K562 (cell line): Measurements from ENCODE around the gene SNX9. TPM values are rescaled to one million over a fixed set of nuclear protein-coding genes. Genes with fewer than 3 reads are reported as not detected.
A peak's percentile ranks its signal among the peaks of the same experiment; 100 is the strongest.

ENCODE experiments used
- EP400 ChIP-seq: fragments of 450-650 bp; IDR thresholded peaks from 2 replicates; pipeline ENCODE4 v1.6.1; 2017; ENCODE audit warnings: antibody characterized with exemption, mild to moderate bottlenecking, moderate library complexity
- FOXJ2 ChIP-seq: fragments of 200-800 bp; sonication (Bioruptor generic); IDR thresholded peaks from 2 replicates; pipeline ENCODE4 v1.6.1; 2016; ENCODE audit warnings: missing genetic modification characterization, missing compliant biosample characterization
- FOXK2 ChIP-seq, 2 experiments: fragments of 450-650 bp; IDR thresholded peaks in 1 of 2; conservative IDR thresholded peaks in 1 of 2; 2 replicates each; pipeline ENCODE4 v1.6.1; 2016; ENCODE audit warnings: low read depth in 2 of 2, mild to moderate bottlenecking in 1 of 2
- IFI16 ChIP-seq: fragments of 250-450 bp; sonication (Bioruptor Pico); IDR thresholded peaks from 2 replicates; pipeline ENCODE4 v2.1.2; 2022; ENCODE audit warnings: mild to moderate bottlenecking, inconsistent platforms
- MAFF ChIP-seq: IDR thresholded peaks from 2 replicates; pipeline ENCODE4 v1.6.1; 2012; ENCODE audit warnings: low read length, improper control_type of control experiment
- MAFG ChIP-seq: fragments of 450-650 bp; conservative IDR thresholded peaks from 2 replicates; pipeline ENCODE4 v1.6.1; 2016; ENCODE audit warnings: missing genetic modification characterization, missing compliant biosample characterization
- MAFK ChIP-seq: IDR thresholded peaks from 2 replicates; pipeline ENCODE4 v1.6.1; 2011; ENCODE audit warnings: low read length, improper control_type of control experiment
- NCOA2 ChIP-seq, 2 experiments: fragments of 450-650 bp; IDR thresholded peaks; 2 replicates each; pipeline ENCODE4 v1.6.1; 2018; ENCODE audit warnings: mild to moderate bottlenecking in 2 of 2, moderate library complexity in 1 of 2; ENCODE audit not compliant: partially characterized antibody in 2 of 2
- NFE2 ChIP-seq: IDR thresholded peaks from 2 replicates; pipeline ENCODE4 v1.6.1; 2014; ENCODE audit warnings: antibody characterized with exemption, low read depth
- NR2C1 ChIP-seq, 2 experiments: fragments of 450-650 bp; IDR thresholded peaks; 2 replicates each; pipeline ENCODE4 v1.6.1; 2017; ENCODE audit warnings: mild to moderate bottlenecking in 2 of 2, antibody characterized with exemption in 1 of 2, inconsistent platforms in 1 of 2, missing compliant biosample characterization in 1 of 2, missing genetic modification characterization in 1 of 2
- SMARCE1 ChIP-seq: fragments of 450-650 bp; IDR thresholded peaks from 2 replicates; pipeline ENCODE4 v1.7.1; 2016; ENCODE audit warnings: mild to moderate bottlenecking
- ZNF124 ChIP-seq: sonication (generic); formaldehyde crosslinking; IDR thresholded peaks from 2 replicates; pipeline ENCODE4 v1.8.1; 2022; ENCODE audit warnings: missing genetic modification reagents
- ZNF316 ChIP-seq: fragments of 450-650 bp; IDR thresholded peaks from 2 replicates; pipeline ENCODE4 v1.6.1; 2016
- ZNF75A ChIP-seq: fragments of 450-650 bp; formaldehyde crosslinking; IDR thresholded peaks from 2 replicates; pipeline ENCODE4 v1.4.0; 2020; ENCODE audit warnings: mild to moderate bottlenecking
- polyA plus RNA-seq, 8 experiments: library from polyadenylated mRNA; depleted of rRNA in 4 of 8; stranded (reverse) in 5 of 8; unstranded in 3 of 8; fragments of >200 nt; fragmentation: Nextera tagmentation in 2 of 8; fragmentation: Illumina TruSeq in 1 of 8; extraction: Ambion mirVana in 2 of 8; extraction: Trizol in 1 of 8; gene quantifications; 2 replicates each; pipeline versions ENCODE4 v1.2.1 to v1.2.3, GENCODE V29; 2011 to 2014; ENCODE audit warnings: inconsistent platforms in 1 of 8, missing spikeins in 1 of 8
- total RNA-seq, 7 experiments: library from RNA; depleted of rRNA in 6 of 7; stranded (reverse); fragments of >200 nt in 6 of 7; fragmentation: Illumina TruSeq in 2 of 7; extraction: Trizol in 2 of 7; gene quantifications; 2 replicates each; pipeline versions ENCODE4 v1.2.1 to v1.2.3, GENCODE V29; 2011 to 2021; ENCODE audit warnings: low replicate concordance in 1 of 7
- TF ChIP-seq, protein P1 (sequence below): IDR thresholded peaks from 2 replicates; pipeline ENCODE4 v1.6.1; 2011; ENCODE audit warnings: borderline replicate concordance, low read depth, mild to moderate bottlenecking, moderate library complexity, low read length; ENCODE audit not compliant: insufficient read depth, poor library complexity, severe bottlenecking
- TF ChIP-seq, protein P2 (sequence below), 2 experiments: fragments of 450-650 bp; IDR thresholded peaks; 2 replicates each; pipeline ENCODE4 v1.6.1; 2016; ENCODE audit warnings: mild to moderate bottlenecking in 2 of 2, borderline replicate concordance in 1 of 2, low read depth in 1 of 2, moderate library complexity in 1 of 2

The SNX9 gene
- total and polyA plus RNA-seq, 9 of the 15 experiments (the other 6 are each of a cell fraction or from before 2014, with no cell fraction given): 6.0 to 81.7 (median 57.1) TPM

DNA sequence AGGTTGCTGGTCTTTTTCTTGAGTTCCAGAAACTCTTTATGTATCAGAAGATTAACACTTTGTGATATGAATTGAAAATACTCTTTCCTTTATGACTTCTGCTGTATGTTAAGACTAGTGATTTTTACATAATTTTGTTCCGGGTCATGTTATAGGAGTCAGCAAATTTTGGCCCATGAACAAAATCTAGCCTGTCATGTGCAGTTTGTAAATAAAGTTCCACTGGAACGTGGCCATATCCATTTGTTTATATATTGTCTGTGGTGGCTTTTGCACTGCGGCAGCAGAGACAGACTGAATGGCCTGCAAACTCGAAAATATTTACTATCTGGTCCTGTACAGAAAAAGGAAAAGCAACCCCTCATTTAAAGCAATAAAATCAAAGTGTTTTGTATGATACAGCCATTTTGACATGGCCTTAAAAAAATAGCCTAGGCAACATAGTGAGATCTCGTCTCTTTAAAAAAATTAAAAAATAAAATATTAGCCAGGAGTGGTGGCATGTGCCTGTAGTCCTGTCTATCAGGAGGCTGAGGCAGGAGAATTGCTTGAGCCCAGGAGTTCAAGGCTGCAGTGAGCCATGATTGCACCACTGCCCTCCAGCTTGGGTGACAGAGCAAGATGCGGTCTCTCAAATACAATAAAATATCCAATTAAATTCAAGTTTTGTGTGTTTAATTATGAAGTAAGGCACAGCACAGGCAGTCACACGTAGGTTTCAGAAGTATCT is 36.9 kb downstream of the SNX9 start (continued):
- TF ChIP-seq NR2C1 (IDR thresholded peaks at IDR 0.05): peak; percentile 76
- peak; percentile 61; the same call in 1 of the 2 replicates for TF ChIP-seq NR2C1 (tag; IDR thresholded peaks at IDR 0.05)
- TF ChIP-seq MAFK: peak; percentile 63
- TF ChIP-seq IFI16 (CRISPR knock-in tag): no peak
- peak; percentile 70; the same call in 1 of the 2 replicates for TF ChIP-seq MAFF
- peak; percentile 94 for TF ChIP-seq ZNF316
- no peak for TF ChIP-seq SMARCE1
- peak in 1 of 2 experiments; percentile 30 for TF ChIP-seq NCOA2 (IDR thresholded peaks at IDR 0.05; ENCODE audit: partially characterized antibody in 2 of 2)
- TF ChIP-seq ZNF124 (CRISPR knock-in tag): no peak
- 0 out of 2 replicates have a peak, but pooled peaks have one; percentile 22 for TF ChIP-seq FOXJ2
- TF ChIP-seq, protein P1, sequence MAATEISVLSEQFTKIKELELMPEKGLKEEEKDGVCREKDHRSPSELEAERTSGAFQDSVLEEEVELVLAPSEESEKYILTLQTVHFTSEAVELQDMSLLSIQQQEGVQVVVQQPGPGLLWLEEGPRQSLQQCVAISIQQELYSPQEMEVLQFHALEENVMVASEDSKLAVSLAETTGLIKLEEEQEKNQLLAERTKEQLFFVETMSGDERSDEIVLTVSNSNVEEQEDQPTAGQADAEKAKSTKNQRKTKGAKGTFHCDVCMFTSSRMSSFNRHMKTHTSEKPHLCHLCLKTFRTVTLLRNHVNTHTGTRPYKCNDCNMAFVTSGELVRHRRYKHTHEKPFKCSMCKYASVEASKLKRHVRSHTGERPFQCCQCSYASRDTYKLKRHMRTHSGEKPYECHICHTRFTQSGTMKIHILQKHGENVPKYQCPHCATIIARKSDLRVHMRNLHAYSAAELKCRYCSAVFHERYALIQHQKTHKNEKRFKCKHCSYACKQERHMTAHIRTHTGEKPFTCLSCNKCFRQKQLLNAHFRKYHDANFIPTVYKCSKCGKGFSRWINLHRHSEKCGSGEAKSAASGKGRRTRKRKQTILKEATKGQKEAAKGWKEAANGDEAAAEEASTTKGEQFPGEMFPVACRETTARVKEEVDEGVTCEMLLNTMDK: no peak
- peak in 1 of 2 experiments; percentile 33; a peak in 2 of 4 replicates for TF ChIP-seq FOXK2 (conservative IDR thresholded peaks at IDR 0.05 in 1 of 2, IDR thresholded peaks at IDR 0.05 in 1 of 2; ENCODE audit: low read depth in 2 of 2)
- TF ChIP-seq ZNF75A (CRISPR knock-in tag): no peak
- 0 out of 2 replicates have a peak, but pooled peaks have one; percentile 24 for TF ChIP-seq NFE2
- TF ChIP-seq, protein P2, sequence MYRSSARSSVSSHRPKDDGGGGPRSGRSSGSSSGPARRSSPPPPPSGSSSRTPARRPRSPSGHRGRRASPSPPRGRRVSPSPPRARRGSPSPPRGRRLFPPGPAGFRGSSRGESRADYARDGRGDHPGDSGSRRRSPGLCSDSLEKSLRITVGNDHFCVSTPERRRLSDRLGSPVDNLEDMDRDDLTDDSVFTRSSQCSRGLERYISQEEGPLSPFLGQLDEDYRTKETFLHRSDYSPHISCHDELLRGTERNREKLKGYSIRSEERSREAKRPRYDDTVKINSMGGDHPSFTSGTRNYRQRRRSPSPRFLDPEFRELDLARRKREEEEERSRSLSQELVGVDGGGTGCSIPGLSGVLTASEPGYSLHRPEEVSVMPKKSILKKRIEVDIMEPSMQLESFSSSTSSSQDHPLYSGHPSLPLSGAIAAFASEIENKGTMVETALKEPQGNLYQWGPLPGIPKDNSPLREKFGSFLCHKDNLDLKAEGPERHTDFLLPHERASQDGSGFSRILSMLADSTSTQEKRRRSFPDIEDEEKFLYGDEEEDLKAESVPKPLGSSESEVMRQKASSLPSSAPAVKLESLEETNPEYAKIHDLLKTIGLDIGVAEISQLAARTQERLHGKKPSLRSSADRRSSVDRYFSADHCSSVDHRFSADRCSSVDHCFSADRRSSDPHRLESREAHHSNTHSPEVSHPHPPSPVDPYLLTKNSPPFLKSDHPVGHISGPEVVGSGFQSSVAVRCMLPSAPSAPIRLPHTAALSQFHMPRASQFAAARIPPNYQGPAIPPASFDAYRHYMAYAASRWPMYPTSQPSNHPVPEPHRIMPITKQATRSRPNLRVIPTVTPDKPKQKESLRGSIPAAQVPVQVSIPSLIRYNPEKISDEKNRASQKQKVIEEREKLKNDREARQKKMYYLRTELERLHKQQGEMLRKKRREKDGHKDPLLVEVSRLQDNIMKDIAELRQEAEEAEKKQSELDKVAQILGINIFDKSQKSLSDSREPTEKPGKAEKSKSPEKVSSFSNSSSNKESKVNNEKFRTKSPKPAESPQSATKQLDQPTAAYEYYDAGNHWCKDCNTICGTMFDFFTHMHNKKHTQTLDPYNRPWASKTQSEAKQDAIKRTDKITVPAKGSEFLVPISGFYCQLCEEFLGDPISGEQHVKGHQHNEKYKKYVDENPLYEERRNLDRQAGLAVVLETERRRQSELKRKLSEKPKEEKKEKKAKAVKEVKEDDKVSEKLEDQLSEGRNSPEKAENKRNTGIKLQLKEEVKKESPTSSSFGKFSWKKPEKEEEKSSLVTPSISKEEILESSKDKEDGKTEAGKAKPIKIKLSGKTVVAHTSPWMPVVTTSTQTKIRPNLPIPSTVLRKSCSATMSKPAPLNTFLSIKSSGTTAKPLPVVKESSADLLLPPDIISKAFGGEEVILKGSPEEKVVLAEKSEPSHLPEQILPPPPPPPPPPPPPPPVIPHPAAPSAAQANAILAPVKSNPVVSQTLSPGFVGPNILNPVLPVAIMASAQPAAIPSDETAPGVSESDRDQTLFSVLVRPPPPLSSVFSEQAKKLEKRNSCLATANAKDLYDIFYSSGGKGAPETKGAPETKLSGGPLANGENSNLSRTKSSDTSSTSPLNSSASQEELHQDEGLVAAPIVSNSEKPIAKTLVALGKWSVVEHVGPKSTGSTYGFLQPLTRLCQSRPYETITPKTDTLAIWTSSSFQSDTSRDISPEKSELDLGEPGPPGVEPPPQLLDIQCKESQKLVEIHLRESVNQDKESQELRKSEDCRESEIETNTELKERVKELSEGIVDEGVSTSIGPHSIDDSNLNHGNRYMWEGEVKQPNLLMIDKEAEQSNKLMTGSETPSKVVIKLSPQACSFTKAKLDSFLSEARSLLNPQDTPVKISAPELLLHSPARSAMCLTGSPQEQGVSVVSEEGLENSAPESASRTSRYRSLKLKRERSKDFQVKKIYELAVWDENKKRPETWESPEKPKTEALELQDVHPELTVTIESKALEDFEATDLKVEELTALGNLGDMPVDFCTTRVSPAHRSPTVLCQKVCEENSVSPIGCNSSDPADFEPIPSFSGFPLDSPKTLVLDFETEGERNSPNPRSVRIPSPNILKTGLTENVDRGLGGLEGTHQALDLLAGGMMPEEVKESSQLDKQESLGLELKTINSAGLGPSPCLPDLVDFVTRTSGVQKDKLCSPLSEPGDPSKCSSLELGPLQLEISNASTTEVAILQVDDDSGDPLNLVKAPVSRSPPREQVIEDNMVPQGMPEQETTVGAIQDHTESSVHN (IDR thresholded peaks at IDR 0.05; ENCODE audit: borderline replicate concordance in 1 of 2, low read depth in 1 of 2): peak in 1 of 2 experiments; percentile 85; a peak in 1 of 4 replicates
- TF ChIP-seq MAFG: peak; percentile 75
- TF ChIP-seq EP400: 0 out of 2 replicates have a peak, but pooled peaks have one; percentile 12
